RPMI7951 (cell line): ENCODE data around the gene CAMK2N2. TPM values are rescaled to one million over a fixed set of nuclear protein-coding genes. Genes with fewer than 3 reads are reported as not detected.
"Not testable (repeated sequence)": the region's sequence is repeated elsewhere in the genome, so short reads cannot be mapped to it uniquely, and the experiment has no call there.

Source experiments
- DNase-seq: peaks from one replicate; pipeline ENCODE4 v3.0.0-alpha.2; 2012; ENCODE audit warnings: low read depth
- total RNA-seq: library from RNA; depleted of rRNA; stranded (reverse); fragments of >200 nt; shearing (Covaris generic); gene quantifications from 2 replicates; pipeline ENCODE4 v1.2.3, GENCODE V29; 2014

The CAMK2N2 gene
- total RNA-seq, 1 experiment from 2014 or later: 0.96 TPM

DNA sequence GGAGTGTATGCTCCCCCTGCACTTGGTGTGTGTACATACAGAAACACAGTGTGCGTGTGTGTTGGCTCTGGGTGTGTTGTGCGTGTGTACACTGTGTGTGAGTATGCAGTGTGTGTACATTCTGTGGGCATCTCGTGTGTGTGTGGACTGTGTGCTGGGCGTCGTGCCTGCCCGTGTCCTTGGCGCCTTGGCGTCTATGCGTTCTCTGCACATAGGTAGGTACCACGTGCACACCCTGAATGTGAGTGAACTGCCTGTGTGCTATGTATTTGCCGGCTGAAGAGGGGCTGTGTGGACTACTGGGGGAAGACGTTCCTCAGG lies 14.0 kb upstream of the CAMK2N2 start:
- no peak for DNase-seq

DNA sequence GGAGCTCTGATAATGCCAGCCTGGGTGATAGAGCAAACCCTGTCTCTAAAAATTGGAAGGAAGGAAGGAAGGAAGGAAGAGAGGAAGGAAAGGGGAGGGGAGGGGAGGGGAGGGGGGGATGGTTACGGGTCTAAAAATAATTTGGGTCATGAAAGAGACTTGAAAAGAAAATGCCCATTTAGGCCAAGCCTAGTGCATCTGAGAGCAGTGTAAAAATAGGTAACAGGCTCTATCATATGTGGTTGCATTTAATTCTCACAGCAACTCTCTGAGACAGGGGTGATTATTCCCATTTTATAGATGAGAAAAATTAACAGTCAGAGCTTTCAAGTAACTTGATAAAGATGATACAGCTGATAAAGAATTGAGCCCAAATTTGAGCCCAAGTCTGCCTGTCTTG lies 10.9 kb upstream of the CAMK2N2 start:
- no peak for DNase-seq

GRCh38 chr3:184267249-184267648 lies 5.9 kb upstream of the CAMK2N2 start:
- DNase-seq: not testable (repeated sequence)

DNA sequence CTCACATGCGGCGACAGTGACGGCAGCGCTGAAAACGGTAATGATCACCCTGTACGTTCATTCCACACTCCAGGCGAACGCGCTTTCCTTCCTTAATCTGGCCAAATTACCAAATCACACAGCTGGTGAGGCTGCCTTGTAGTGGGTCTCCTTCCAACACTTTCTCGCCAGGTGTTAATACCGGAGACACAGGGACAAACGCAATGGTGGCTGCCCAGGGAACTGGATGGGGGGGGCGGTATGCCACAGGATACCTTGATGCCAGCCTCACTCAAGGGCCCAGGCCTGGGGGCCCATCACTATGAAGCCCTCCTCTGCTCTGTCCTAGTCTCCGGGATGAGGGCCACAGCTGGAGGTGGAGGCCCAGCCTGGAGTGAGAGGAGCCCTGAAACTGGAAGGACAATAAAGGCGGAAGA lies 1.4 kb upstream of the CAMK2N2 start:
- no peak for DNase-seq

GRCh38 chr3:184261854-184262763 lies 756 bp upstream of the CAMK2N2 start:
- peak; percentile 44 for DNase-seq

DNA sequence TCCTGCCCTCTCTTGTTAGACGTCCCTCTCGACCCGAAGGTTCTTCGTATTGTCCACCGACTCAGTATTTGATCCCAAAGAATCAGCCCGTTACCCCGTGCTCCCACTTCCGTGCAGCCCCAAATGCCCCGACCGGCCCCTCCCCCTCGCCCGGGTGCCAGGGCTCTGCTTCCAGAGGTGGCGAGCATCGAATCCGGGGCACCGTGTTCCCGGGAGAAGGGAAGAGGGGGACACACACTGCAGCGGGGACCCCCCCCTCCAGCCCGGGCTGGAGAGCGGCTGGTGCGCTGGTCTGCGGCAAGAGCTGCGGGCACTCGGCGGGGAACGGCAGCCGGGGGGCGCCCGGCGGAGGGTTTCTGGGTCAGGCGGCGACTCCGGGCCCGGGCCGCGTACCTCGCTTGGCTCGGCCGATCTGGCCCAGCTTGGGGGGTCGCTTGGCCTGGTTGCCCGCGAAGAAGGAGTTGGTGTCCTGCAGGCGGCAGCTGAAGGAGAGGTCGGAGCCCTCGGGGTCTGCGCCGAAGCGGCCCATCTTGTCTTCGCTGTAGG lies 556 bp downstream of the CAMK2N2 start:
- DNase-seq: no peak

DNA sequence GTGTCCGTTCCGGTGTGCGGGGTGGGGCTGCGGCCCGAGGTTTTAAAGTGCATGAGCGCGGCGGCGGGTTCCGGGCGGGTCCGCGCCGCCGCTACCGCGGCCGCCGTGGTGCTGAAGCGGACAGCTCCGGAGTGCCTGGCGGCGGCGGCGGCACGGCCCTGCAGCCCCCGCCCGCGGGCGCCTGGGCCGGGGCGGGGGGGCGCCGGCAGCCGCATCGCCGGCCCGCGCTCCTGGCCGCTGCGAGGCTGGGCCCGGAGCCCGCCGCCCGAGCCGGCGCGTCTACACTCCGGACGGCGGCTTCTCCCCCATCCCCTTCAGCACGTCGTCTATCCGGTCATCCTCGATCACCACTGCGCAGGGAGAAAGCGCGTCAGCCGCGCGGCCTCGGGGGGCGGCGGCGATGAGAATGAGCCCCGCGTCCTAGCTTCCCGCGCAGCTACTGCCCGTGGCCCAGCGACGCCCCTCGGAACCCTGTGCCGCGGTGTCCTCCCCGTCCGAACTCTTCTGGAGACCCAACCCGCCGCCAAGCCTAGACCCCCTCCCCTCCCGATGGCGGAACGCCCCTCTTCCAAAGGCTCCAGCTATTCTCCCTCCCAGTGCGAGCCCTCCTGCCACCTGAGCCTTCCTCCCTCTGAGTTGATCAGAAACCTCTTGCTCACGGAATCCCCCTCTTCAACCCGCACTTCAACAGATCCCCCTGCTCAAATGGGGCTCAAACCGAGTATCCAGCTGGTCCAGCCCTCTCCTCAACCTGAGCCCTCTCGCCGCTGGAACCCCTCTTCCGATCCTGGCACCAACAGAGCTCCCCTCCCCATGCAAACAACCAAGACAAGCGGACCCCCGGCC lies 1.3 kb downstream of the CAMK2N2 start:
- DNase-seq: peak; percentile 25

DNA sequence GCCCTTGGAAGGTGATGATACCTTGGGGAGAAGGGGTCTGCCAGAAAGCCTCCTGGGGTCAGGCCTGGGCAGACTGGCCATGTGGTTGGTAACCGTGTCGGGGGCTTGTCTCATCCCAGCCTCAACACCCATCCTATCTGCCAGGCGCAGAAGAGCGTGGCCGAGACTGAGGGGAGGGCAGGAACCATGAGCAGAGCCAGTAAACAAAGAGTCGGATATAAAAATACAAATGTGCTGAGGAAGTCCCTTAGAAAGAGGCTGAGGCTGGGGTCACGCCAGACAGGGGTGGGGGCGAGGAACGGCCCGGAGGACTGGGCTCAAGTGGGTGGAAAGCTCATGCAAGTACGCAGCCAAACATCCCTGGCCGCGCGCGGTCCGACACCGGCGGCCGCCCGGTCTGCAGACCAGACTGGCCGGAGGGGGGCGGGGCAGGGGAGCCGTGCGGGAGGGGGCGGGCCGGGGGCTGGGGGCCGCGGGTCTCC lies 1.9 kb downstream of the CAMK2N2 start:
- DNase-seq: no peak

DNA sequence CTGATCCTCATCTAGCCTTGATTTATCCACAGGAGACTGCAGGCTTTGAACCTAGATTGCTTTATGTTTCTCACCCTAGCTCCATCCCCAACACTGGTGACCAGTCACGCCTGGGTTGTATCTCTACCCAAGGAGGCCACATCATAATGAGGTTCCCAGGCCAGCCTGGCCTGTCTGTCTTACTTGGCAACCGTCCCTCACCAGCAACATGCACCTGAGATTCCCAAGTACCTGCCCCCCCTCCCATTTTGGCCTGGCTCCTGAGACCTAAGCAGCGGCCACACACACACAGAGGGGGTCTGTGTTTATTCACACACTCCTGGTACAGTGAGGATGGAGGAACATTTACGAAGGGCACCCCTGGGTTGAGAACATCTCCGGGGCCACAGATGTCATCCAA lies 2.4 kb downstream of the CAMK2N2 start:
- no peak for DNase-seq

- no peak for DNase-seq
Observed at GRCh38 chr3:184257083-184257915, 4.1 kb downstream of the CAMK2N2 start.

- no peak for DNase-seq
Observed at GRCh38 chr3:184255291-184256039, 5.9 kb downstream of the CAMK2N2 start.

DNA sequence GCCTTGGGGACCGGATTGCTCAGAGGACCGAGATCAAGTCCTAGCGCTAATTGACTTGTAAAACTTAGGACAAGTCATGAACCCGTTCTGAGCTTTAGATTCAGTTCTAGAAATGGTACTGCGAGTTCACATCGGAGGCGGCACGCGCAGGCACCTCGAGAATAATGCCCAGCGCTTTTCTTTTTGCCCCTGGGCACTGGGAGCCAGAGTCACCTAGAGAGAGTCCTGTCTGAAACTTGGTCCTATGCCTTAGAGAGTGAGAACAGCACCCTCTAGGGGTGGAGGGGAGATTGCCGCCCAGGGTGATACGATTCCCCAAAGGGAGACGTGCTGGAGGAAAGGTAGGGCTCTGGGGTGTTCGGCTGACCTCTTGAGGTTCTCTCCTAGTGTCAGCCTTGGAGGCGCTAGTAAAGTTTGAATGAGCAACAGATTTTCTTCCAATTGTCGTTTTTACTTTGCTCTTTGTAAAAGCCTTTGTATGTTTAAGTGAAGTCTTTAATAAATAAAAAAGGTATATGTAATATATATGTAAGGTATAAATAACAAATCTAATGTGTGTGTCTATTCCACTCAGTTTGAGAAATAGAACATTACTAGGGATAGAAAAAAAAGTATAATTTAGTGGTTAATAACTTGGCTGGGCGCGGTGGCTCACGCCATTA lies 11.1 kb downstream of the CAMK2N2 start:
- DNase-seq: peak; percentile 86

DNA sequence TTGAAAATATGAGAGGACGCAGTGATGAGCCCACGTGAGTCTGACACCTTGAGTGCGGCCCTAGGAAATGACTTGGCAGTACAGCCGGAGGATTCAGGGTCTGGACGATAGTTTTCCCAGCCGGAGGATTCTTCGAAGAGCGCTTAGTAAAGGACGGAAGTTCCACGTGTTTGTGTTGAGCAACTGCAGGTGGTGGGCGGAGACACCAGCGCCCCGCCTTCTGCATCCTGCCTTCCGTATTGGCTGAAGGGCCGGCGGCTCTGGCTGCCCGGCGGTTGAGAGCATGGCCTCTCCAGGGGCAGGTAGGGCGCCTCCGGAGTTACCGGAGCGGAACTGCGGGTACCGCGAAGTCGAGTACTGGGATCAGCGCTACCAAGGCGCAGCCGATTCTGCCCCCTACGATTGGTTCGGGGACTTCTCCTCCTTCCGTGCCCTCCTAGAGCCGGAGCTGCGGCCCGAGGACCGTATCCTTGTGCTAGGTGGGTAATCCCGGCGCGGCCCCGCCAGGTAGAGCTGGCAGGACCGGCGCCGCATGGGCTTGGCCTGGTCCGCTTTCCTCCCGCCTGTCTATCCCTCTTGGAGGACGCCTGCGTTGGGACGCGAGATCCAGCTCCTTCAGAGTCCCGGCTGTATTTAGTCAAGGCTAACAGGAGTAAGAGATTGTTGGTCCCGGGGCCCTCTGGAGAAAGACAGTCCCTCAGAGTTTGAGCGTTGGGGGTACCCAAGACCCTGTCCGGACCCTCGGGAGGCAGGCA lies 11.8 kb downstream of the CAMK2N2 start, which contains the start of gene EEF1AKMT4:
TSS of gene EEF1AKMT4 (plus strand) at position 261 of the 755 bp plus-strand sequence. CDS start at position 284, 23 bp downstream.
- peak; percentile 97 for DNase-seq

GRCh38 chr3:184248454-184249411 lies 12.6 kb downstream of the CAMK2N2 start, which contains the start of gene ALG3:
Gene ALG3 (minus strand): TSS chr3:184248962. CDS start chr3:184248940, 22 bp downstream.
- DNase-seq: peak; percentile 85

DNA sequence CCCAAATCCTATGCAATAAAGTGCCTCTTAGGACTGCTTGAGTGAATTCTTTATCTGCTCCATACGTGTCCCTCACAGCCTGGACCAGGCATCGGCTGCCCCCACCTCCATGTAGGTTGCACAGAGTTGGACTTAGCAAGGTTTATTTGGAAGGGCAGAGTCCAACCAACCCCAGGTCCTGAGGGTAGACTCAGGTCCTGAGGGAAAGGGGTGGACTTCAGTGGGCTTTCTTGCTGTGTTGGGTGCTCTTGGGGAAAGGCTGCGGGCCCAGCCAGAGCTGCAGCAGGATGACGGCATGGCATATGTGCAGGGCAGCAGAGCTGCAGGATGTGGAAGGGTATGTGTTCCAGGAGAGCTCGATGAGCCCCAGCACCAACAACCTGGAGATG lies 19.1 kb downstream of the CAMK2N2 start:
- no peak for DNase-seq

- no peak for DNase-seq
Observed at GRCh38 chr3:184241447-184242296, 19.7 kb downstream of the CAMK2N2 start.

DNA sequence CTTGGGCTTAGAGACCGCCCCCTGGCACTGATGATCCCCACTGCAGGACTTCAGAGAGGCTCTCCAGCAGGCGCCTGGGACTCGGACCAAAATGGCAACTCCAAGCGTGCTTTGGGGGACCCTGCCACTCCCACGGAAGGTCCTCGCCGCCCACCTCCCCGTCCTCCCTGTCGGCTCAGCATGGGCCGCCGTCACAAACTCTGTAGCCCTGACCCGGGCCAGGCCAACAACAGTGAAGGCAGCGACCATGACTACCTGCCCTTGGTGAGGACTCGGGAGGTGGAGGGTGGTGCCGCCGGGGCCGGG lies 20.3 kb downstream of the CAMK2N2 start:
- no peak for DNase-seq
